ENCODE data around the gene CTNNA3.

DNA sequence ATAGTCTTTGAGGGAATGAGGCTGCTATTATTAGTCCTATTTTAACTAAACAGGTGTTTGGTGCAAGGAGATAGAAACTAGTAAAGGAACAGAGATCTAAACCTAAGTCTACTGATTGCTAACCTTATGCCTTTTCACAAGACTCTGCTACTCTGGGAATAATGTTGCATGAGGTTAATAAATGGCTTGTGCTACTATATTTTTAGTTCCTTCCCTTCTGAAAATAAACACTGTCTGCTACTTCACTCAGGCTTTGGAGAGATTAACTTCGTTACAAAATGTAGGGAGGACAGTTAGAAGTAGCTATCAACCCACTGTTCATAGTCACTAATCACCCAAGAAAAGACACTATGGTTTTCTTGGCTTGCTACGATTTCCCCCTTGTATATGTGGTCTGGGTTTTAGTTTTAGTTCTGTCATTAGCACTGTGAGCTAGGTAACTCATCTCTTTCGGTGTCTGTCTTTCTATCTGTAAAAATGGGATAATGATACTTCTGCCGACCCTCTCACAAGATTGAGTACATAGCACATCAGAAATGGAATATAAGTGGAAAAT, 474.0 kb downstream of the CTNNA3 start:
- TF ChIP-seq POLR2A (IDR thresholded peaks at IDR 0.05) = no peak
- TF ChIP-seq, protein P1, sequence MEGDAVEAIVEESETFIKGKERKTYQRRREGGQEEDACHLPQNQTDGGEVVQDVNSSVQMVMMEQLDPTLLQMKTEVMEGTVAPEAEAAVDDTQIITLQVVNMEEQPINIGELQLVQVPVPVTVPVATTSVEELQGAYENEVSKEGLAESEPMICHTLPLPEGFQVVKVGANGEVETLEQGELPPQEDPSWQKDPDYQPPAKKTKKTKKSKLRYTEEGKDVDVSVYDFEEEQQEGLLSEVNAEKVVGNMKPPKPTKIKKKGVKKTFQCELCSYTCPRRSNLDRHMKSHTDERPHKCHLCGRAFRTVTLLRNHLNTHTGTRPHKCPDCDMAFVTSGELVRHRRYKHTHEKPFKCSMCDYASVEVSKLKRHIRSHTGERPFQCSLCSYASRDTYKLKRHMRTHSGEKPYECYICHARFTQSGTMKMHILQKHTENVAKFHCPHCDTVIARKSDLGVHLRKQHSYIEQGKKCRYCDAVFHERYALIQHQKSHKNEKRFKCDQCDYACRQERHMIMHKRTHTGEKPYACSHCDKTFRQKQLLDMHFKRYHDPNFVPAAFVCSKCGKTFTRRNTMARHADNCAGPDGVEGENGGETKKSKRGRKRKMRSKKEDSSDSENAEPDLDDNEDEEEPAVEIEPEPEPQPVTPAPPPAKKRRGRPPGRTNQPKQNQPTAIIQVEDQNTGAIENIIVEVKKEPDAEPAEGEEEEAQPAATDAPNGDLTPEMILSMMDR (IDR thresholded peaks at IDR 0.05) = no peak
- TF ChIP-seq EP300 (IDR thresholded peaks at IDR 0.05) = no peak

Data from upper lobe of left lung (tissue), 4 donors.